Peyer's patch (tissue), 4 donors: ENCODE results near the gene PLCL1.

Experiments
- CTCF ChIP-seq, 6 experiments: fragments of 450-650 bp in 4 of 6; fragments of 200-600 bp in 2 of 6; sonication (generic) in 1 of 6; IDR thresholded peaks; one replicate each; pipeline ENCODE4 v1.5.1; 2017 to 2019; ENCODE audit warnings: antibody characterized with exemption in 6 of 6, mild to moderate bottlenecking in 3 of 6, moderate library complexity in 1 of 6
- POLR2A ChIP-seq, 2 donors: fragments of 450-650 bp; IDR thresholded peaks; one replicate each; pipeline ENCODE4 v1.5.1; 2017; ENCODE audit warnings: antibody characterized with exemption in 2 of 2, mild to moderate bottlenecking in 2 of 2, moderate library complexity in 2 of 2

GRCh38 chr2:197835293-197835692, 30.9 kb downstream of the PLCL1 start:
- TF ChIP-seq CTCF (IDR thresholded peaks at IDR 0.05) (no peak), POLR2A (IDR thresholded peaks at IDR 0.05) (no peak)
